ENCODE measurements around the gene SHB.

SHB gene

GRCh38 chr9:37963936-37964739 is 104.9 kb downstream of the SHB start:
- peak; percentile 88 for DNase-seq (ENCODE audit: low read depth)
- no peak for TF ChIP-seq CTCF (conservative IDR thresholded peaks at IDR 0.05; ENCODE audit: low read length)

GRCh38 chr9:37961351-37961750 is 107.7 kb downstream of the SHB start:
- no peak for DNase-seq (ENCODE audit: low read depth)
- H3K4me3 ChIP-seq (ENCODE audit: low read length) = no peak overlapping the region
- no peak for TF ChIP-seq CTCF (conservative IDR thresholded peaks at IDR 0.05; ENCODE audit: low read length)

More at GRCh38 chr9:37963936-37964739, 104.9 kb downstream of the SHB start:
- no peak overlapping the region for H3K4me3 ChIP-seq (ENCODE audit: low read length)

- no peak for DNase-seq (ENCODE audit: low read depth)
- no peak overlapping the region for H3K4me3 ChIP-seq (ENCODE audit: low read length)
- TF ChIP-seq CTCF (conservative IDR thresholded peaks at IDR 0.05; ENCODE audit: low read length) = no peak
Observed at GRCh38 chr9:37960631-37961030, 108.4 kb downstream of the SHB start.

- TF ChIP-seq CTCF (conservative IDR thresholded peaks at IDR 0.05; ENCODE audit: low read length) = no peak
- DNase-seq (ENCODE audit: low read depth) = no peak
- H3K4me3 ChIP-seq (ENCODE audit: low read length) = no peak overlapping the region
Observed at GRCh38 chr9:37959976-37960375, 109.1 kb downstream of the SHB start.

GRCh38 chr9:37958154-37958553 is 110.9 kb downstream of the SHB start:
- no peak for TF ChIP-seq CTCF (conservative IDR thresholded peaks at IDR 0.05; ENCODE audit: low read length)
- no peak for DNase-seq (ENCODE audit: low read depth)

GRCh38 chr9:37957664-37957953 is 111.4 kb downstream of the SHB start:
- no peak overlapping the region for H3K4me3 ChIP-seq (ENCODE audit: low read length)
- no peak for DNase-seq (ENCODE audit: low read depth)
- no peak for TF ChIP-seq CTCF (conservative IDR thresholded peaks at IDR 0.05; ENCODE audit: low read length)

More at GRCh38 chr9:37958154-37958553, 110.9 kb downstream of the SHB start:
- no peak overlapping the region for H3K4me3 ChIP-seq (ENCODE audit: low read length)

GRCh38 chr9:37956904-37957663 is 111.9 kb downstream of the SHB start:
- no peak for TF ChIP-seq CTCF (conservative IDR thresholded peaks at IDR 0.05; ENCODE audit: low read length)
- DNase-seq (ENCODE audit: low read depth) = no peak

More at GRCh38 chr9:37956904-37957663, 111.9 kb downstream of the SHB start:
- no peak overlapping the region for H3K4me3 ChIP-seq (ENCODE audit: low read length)

All from AG10803 (cell line).